H7 (cell line): ENCODE results near the gene RIGI. TPM values are rescaled to one million over a fixed set of nuclear protein-coding genes. Genes with fewer than 3 reads are reported as not detected.
"Not testable (repeated sequence)": the region's sequence is repeated elsewhere in the genome, so short reads cannot be mapped to it uniquely, and the experiment has no call there.

Experiments
- DNase-seq: peaks from one replicate; pipeline ENCODE4 v3.0.0; 2012
- H3K27me3 ChIP-seq: 2 replicates; pipeline ENCODE4 v1.6.0; 2011; ENCODE audit warnings: mild to moderate bottlenecking, low read length; ENCODE audit not compliant: control insufficient read depth, insufficient read depth
- H3K36me3 ChIP-seq: replicated peaks from 2 replicates; pipeline ENCODE4 v1.5.1; 2011; ENCODE audit warnings: low read length; ENCODE audit not compliant: control insufficient read depth, insufficient read depth
- H3K4me3 ChIP-seq: 2 replicates; pipeline ENCODE4 v1.5.1; 2011; ENCODE audit warnings: low read depth, mild to moderate bottlenecking, control low read depth, low read length, moderate library complexity; ENCODE audit not compliant: insufficient read depth
- total RNA-seq: library from RNA; depleted of rRNA; stranded (reverse); fragments of >200 nt; shearing (Covaris generic); gene quantifications from 2 replicates; pipeline ENCODE4 v1.2.3, GENCODE V29; 2014

The RIGI gene
- total RNA-seq, 1 experiment from 2014 or later, result 6.5 TPM

GRCh38 chr9:32550562-32551275, 24.7 kb upstream of the RIGI start:
- DNase-seq, result peak; percentile 98
- no peaks in the 10 kb centered on the region for H3K27me3 ChIP-seq
- no peaks in the 10 kb centered on the region for H3K36me3 ChIP-seq
- H3K4me3 ChIP-seq, result peak overlapping the region; percentile 94

- H3K4me3 ChIP-seq, result peak overlapping the region; percentile 94
- no peaks in the 10 kb centered on the region for H3K27me3 ChIP-seq
- H3K36me3 ChIP-seq, result no peaks in the 10 kb centered on the region
- peak; percentile 50 for DNase-seq
Measured at GRCh38 chr9:32550150-32550561, 24.2 kb upstream of the RIGI start.

GRCh38 chr9:32548213-32548612, 22.2 kb upstream of the RIGI start:
- not testable (repeated sequence) for DNase-seq, H3K27me3 ChIP-seq, H3K4me3 ChIP-seq, H3K36me3 ChIP-seq

- DNase-seq, result no peak
- H3K36me3 ChIP-seq, result peaks cover 9% of the 10 kb centered on the region
- no peak overlapping the region for H3K4me3 ChIP-seq
- H3K27me3 ChIP-seq, result no peaks in the 10 kb centered on the region
Measured at GRCh38 chr9:32545884-32546283, 19.9 kb upstream of the RIGI start.

GRCh38 chr9:32543047-32543446, 17.1 kb upstream of the RIGI start:
- H3K27me3 ChIP-seq, result no peaks in the 10 kb centered on the region
- no peak for DNase-seq
- H3K36me3 ChIP-seq, result peaks cover 9% of the 10 kb centered on the region
- no peak overlapping the region for H3K4me3 ChIP-seq

- Histone ChIP-seq H3K36me3 (no peaks in the 10 kb centered on the region), H3K27me3 (no peaks in the 10 kb centered on the region), H3K4me3 (no peak overlapping the region)
- DNase-seq, result no peak
Measured at GRCh38 chr9:32533816-32534215, 7.8 kb upstream of the RIGI start.

- no peaks in the 10 kb centered on the region for H3K27me3 ChIP-seq
- no peak overlapping the region for H3K4me3 ChIP-seq
- DNase-seq, result no peak
- H3K36me3 ChIP-seq, result no peaks in the 10 kb centered on the region
Measured at GRCh38 chr9:32533336-32533735, 7.3 kb upstream of the RIGI start.

GRCh38 chr9:32526707-32527048, 682 bp upstream of the RIGI start:
- Histone ChIP-seq H3K27me3 (no peaks in the 10 kb centered on the region), H3K36me3 (no peaks in the 10 kb centered on the region), H3K4me3 (peak overlapping the region; percentile 69; the same call in 1 of the 2 replicates)
- no peak for DNase-seq

- H3K4me3 ChIP-seq, result peak overlapping the region; percentile 69
- no peak for DNase-seq
Measured at GRCh38 chr9:32525709-32526030, 326 bp downstream of the RIGI start.

GRCh38 chr9:32524892-32525708, 896 bp downstream of the RIGI start:
- no peak for DNase-seq
- Histone ChIP-seq H3K4me3 (peak overlapping the region; percentile 69), H3K36me3 (no peaks in the 10 kb centered on the region), H3K27me3 (no peaks in the 10 kb centered on the region)

More at GRCh38 chr9:32525709-32526030, 326 bp downstream of the RIGI start:
- H3K36me3 ChIP-seq, result no peaks in the 10 kb centered on the region
- H3K27me3 ChIP-seq, result no peaks in the 10 kb centered on the region

- H3K4me3 ChIP-seq, result peak overlapping the region; percentile 7; the same call in 1 of the 2 replicates
- DNase-seq, H3K36me3 ChIP-seq, H3K27me3 ChIP-seq: not testable (repeated sequence)
Measured at GRCh38 chr9:32524558-32524891, 1.5 kb downstream of the RIGI start.

- Histone ChIP-seq H3K27me3 (no peaks in the 10 kb centered on the region), H3K36me3 (no peaks in the 10 kb centered on the region), H3K4me3 (no peak overlapping the region)
- DNase-seq, result no peak
Measured at GRCh38 chr9:32523910-32524309, 2.1 kb downstream of the RIGI start.

GRCh38 chr9:32518276-32518675, 7.7 kb downstream of the RIGI start:
- Histone ChIP-seq H3K4me3 (no peak overlapping the region), H3K36me3 (no peaks in the 10 kb centered on the region), H3K27me3 (no peaks in the 10 kb centered on the region)
- no peak for DNase-seq

- DNase-seq, result no peak
- H3K4me3 ChIP-seq, result no peak overlapping the region
- H3K36me3 ChIP-seq, result no peaks in the 10 kb centered on the region
- H3K27me3 ChIP-seq, result no peaks in the 10 kb centered on the region
Measured at GRCh38 chr9:32516241-32516640, 9.8 kb downstream of the RIGI start.

- DNase-seq, result no peak
- no peaks in the 10 kb centered on the region for H3K27me3 ChIP-seq
- no peak overlapping the region for H3K4me3 ChIP-seq
- no peaks in the 10 kb centered on the region for H3K36me3 ChIP-seq
Measured at GRCh38 chr9:32508728-32509127, 17.3 kb downstream of the RIGI start.
